ENCODE measurements around the gene CHPF2. TPM values are rescaled to one million over a fixed set of nuclear protein-coding genes. Genes with fewer than 3 reads are reported as not detected.

CHPF2 gene
- total RNA-seq, 2 donors from 2014 or later: 40.2 to 72.9 TPM

- intact Hi-C loops (cut with DNase I): no loop called here
- WGBS: 76% methylated on average over 20 of the region's 22 CpGs
- Histone ChIP-seq H3K9me3 (no peaks in the 10 kb centered on the region), H3K4me1 (replicated peaks) (no peaks in the 10 kb centered on the region), H3K36me3 (no peaks in the 10 kb centered on the region), H3K27ac (no peak overlapping the region), H3K27me3 (replicated peaks; ENCODE audit: insufficient read depth) (no peaks in the 10 kb centered on the region), H3K4me3 (no peak overlapping the region)
- DNase-seq (ENCODE audit: low spot score): no peak
- TF ChIP-seq POLR2AphosphoS5 (IDR thresholded peaks at IDR 0.05): no peak
Measured at GRCh38 chr7:151187409-151188251, 44.7 kb upstream of the CHPF2 start.

GRCh38 chr7:151188252-151188542, 44.1 kb upstream of the CHPF2 start:
- Histone ChIP-seq H3K27ac (no peak overlapping the region), H3K27me3 (replicated peaks; ENCODE audit: insufficient read depth) (no peaks in the 10 kb centered on the region), H3K36me3 (no peaks in the 10 kb centered on the region), H3K4me1 (replicated peaks) (no peaks in the 10 kb centered on the region), H3K4me3 (no peak overlapping the region), H3K9me3 (no peaks in the 10 kb centered on the region)
- TF ChIP-seq POLR2AphosphoS5 (IDR thresholded peaks at IDR 0.05): no peak
- TF ChIP-seq CTCF (IDR thresholded peaks at IDR 0.05): no peak
- no peak for TF ChIP-seq POLR2A (IDR thresholded peaks at IDR 0.05)
- 61% methylated on average over 5 of the region's 5 CpGs for WGBS
- intact Hi-C loops (cut with DNase I): no loop called here
- DNase-seq (ENCODE audit: low spot score): no peak

DNA sequence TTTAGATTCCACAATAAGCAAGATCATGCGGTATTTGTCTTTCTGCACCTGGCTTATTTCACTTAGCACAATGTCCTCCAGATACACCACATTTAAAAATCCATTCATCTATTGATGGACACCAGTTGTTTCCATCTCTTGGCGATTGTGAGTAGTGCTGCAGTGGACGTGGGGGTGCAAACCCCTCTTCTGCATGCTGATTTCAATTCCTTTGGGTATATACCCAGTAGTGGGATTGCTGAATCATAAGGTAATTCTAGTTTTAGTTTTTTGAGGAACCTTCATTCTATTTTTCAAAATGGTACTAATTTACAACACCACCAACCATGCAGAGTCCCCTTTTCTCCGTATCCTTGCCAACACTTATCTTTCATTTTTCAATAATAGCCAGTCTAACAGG, 43.2 kb upstream of the CHPF2 start:
- 73% methylated on average over 4 of the region's 4 CpGs for WGBS

DNA sequence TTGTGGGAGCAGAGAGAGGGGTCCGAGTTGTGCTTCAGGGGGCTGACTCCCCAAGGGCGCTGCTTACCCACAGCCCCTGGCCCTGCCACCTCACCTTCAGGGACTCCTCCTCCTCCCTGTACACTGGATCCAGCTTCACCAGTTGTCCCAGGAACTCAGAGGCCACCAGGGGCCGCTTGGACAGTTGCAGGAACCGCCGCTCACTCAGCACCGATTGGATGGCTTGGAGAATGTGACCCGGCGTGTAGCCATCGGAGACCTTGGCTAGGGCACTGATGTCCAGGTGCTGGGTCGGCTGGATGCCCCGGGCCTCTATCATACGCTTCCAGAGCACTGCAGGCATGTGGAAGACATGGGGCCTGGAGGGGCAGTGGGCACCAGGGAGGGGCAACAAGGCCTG, 40.7 kb upstream of the CHPF2 start:
- Histone ChIP-seq H3K36me3 (no peaks in the 10 kb centered on the region), H3K27me3 (replicated peaks; ENCODE audit: insufficient read depth) (no peaks in the 10 kb centered on the region), H3K4me3 (no peak overlapping the region), H3K27ac (no peak overlapping the region), H3K4me1 (replicated peaks) (no peaks in the 10 kb centered on the region), H3K9me3 (no peaks in the 10 kb centered on the region)
- no peak for DNase-seq (ENCODE audit: low spot score)
- WGBS: 78% methylated on average over 9 of the region's 12 CpGs
- TF ChIP-seq CTCF (IDR thresholded peaks at IDR 0.05) (no peak), POLR2AphosphoS5 (IDR thresholded peaks at IDR 0.05) (no peak), POLR2A (IDR thresholded peaks at IDR 0.05) (no peak)
- intact Hi-C loops (cut with DNase I): no loop called here

More for the DNA sequence above, 43.2 kb upstream of the CHPF2 start:
- Histone ChIP-seq H3K9me3 (no peaks in the 10 kb centered on the region), H3K27me3 (replicated peaks; ENCODE audit: insufficient read depth) (no peaks in the 10 kb centered on the region), H3K27ac (no peak overlapping the region), H3K4me3 (no peak overlapping the region), H3K36me3 (no peaks in the 10 kb centered on the region), H3K4me1 (replicated peaks) (no peaks in the 10 kb centered on the region)
- intact Hi-C loops (cut with DNase I): no loop called here
- no peak for DNase-seq (ENCODE audit: low spot score)
- no peak for TF ChIP-seq POLR2AphosphoS5 (IDR thresholded peaks at IDR 0.05)
- no peak for TF ChIP-seq CTCF (IDR thresholded peaks at IDR 0.05)
- TF ChIP-seq POLR2A (IDR thresholded peaks at IDR 0.05): no peak

DNA sequence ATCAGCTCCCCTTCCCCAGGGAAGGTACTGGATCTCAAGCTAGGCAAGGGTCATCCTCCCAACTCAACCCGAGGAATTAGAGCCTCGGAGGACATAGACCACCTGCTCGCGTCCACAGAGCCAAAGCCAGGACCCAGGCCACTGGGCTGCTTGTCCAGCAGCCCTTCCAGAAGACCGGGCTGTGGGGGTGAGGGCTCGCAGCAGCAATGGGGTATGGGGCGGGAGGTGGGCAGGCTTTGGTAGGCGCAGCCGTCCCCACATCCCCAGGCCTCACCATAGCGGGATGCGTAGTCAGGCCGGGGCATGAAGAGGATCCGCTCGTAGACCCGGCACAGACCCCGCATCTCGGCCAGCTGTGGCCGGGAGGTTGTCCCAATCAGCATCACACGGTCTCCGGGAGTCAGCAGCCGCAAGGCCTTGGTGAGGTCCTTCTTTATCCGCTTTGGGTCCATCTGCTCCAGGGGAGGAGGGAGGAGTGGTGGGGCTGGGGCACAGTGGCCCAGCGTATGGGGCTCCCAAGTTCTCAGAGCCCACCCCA, 40.2 kb upstream of the CHPF2 start:
- H3K27me3 ChIP-seq (replicated peaks; ENCODE audit: insufficient read depth): no peaks in the 10 kb centered on the region
- H3K9me3 ChIP-seq: no peaks in the 10 kb centered on the region
- TF ChIP-seq POLR2A (IDR thresholded peaks at IDR 0.05): no peak
- no peak for TF ChIP-seq POLR2AphosphoS5 (IDR thresholded peaks at IDR 0.05)
- TF ChIP-seq CTCF (IDR thresholded peaks at IDR 0.05): no peak
- no peak for DNase-seq (ENCODE audit: low spot score)
- H3K4me1 ChIP-seq (replicated peaks): no peaks in the 10 kb centered on the region
- H3K27ac ChIP-seq: no peak overlapping the region
- no peaks in the 10 kb centered on the region for H3K36me3 ChIP-seq
- intact Hi-C loops (cut with DNase I): no loop called here
- WGBS: 95% methylated on average over 23 of the region's 23 CpGs
- H3K4me3 ChIP-seq: no peak overlapping the region

All from prostate gland (tissue), 2 donors.